Right lung (tissue), 10 donors: Measurements from ENCODE around the gene OR2T2. TPM values are rescaled to one million over a fixed set of nuclear protein-coding genes. Genes with fewer than 3 reads are reported as not detected.
A peak's percentile ranks its signal among the peaks of the same experiment; 100 is the strongest.
"Not testable (repeated sequence)": the region's sequence is repeated elsewhere in the genome, so short reads cannot be mapped to it uniquely, and the experiment has no call there.

Experiments
- DNase-seq, 2 donors: peaks; one replicate each; pipeline ENCODE4 v3.0.0-alpha.2; 2013
- long read RNA-seq, 8 donors: transcript quantifications; one replicate each; lab custom pipeline, GENCODE V29; 2026
- polyA plus RNA-seq, 5 donors: library from polyadenylated mRNA; unstranded; fragments of 120-200 nt; gene quantifications; one replicate each; pipeline versions ENCODE4 v1.2.1 to v1.2.3, GENCODE V29; 2013; ENCODE audit warnings: inconsistent platforms in 1 of 5, low replicate concordance in 1 of 5; ENCODE audit not compliant: insufficient read length in 5 of 5, insufficient read depth in 1 of 5

The OR2T2 gene, protein sequence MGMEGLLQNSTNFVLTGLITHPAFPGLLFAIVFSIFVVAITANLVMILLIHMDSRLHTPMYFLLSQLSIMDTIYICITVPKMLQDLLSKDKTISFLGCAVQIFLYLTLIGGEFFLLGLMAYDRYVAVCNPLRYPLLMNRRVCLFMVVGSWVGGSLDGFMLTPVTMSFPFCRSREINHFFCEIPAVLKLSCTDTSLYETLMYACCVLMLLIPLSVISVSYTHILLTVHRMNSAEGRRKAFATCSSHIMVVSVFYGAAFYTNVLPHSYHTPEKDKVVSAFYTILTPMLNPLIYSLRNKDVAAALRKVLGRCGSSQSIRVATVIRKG
- not detected for polyA plus RNA-seq
- long read RNA-seq, donor 1 = 0 reads
- long read RNA-seq, donor 2 = 0 reads
- long read RNA-seq, donor 3 = 0 reads
- long read RNA-seq, donor 4 = 0 reads
- long read RNA-seq, donor 5 = 0 reads
- long read RNA-seq, donor 6 = 0 reads
- long read RNA-seq, donor 7 = 0 reads
- long read RNA-seq, donor 8 = 0 reads

DNA sequence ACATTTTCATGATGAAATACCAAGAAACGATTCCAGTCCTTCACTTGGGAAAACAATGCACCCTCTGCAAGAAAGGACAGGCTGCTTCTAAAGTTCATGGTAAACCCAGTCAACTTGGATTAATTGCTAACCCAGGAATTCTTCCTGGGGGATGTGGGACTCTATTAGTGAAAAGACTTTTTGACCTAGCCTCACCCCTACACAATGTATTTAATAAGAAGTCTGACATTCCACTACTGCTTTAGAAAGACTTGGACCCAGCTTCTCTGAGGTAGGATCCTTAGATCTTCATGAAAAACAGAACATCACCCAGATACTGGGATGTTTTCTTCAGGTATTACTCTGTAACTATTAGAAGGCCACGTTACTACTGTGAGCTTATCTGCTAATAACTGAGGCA, at the start of gene OR2T2:
TSS of gene OR2T2 (plus strand) at position 239 of the 400 bp plus-strand sequence. CDS start 7,161 bp downstream, outside the sequence.
- not testable (repeated sequence) for DNase-seq

GRCh38 chr1:248402748-248403147, 42.7 kb upstream of the OR2T2 start, which contains the start of gene OR2T1:
TSS of gene OR2T1 (plus strand) at chr1:248403048. CDS start at chr1:248406148, 3,100 bp downstream.
- no peak for DNase-seq

DNA sequence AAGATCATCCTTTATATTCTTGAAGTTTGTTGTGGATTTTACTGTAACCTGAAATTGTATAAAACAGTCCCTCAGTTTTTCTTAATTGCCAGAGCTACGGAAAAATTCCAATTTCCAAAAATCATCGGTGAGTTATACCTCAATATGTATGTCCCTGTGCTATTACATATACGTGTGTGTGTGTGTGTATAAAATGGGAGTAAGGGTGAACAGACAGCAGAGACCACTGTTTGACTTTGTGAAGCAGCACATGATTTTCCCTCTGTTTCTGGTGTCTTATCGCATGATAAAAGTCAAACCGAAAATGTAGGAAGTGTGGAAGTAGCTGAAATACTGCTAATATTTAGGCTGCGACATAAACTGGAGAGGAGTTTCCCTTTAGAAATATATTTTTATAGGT, 41.4 kb upstream of the OR2T2 start:
- DNase-seq = peak; percentile 1 to 5

DNA sequence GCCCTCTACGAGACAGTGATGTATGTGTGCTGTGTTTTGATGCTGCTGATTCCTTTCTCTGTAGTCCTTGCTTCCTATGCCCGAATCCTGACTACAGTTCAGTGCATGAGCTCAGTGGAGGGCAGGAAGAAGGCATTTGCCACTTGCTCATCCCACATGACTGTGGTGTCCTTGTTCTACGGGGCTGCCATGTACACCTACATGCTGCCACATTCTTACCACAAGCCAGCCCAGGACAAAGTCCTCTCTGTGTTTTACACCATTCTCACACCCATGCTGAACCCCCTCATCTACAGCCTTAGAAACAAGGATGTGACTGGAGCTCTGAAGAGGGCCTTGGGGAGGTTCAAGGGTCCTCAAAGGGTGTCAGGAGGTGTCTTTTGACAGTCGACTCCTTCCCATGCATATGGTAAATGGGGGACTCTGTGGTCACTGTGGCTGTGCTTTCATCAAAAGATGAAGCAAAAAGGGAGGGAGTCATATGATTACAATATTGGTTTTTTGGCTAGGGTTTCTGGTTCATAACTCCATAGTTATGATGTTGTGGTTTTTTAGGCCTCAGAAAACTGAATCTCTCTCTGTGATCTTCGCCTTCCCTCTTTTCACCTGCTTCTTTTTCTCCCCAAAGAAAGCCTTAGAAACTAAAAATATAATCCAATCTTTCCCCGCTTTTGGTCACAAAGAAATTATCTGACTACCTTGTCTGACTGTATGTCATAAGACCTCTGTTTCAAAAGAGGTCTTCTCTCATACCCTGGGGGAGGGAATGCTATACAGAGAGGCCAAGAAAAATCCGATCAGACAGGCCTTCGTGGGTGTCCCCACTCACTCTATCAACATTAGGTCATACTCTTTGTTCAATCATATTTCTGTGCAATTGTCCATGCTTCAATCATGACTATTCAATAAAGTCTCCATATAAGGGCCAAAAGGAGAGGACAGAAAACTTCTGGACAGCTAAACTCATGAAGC, 38.4 kb upstream of the OR2T2 start:
- DNase-seq = no peak

GRCh38 chr1:248416226-248416625, 29.2 kb upstream of the OR2T2 start:
- DNase-seq = no peak

GRCh38 chr1:248417854-248418253, 27.6 kb upstream of the OR2T2 start:
- no peak for DNase-seq

DNA sequence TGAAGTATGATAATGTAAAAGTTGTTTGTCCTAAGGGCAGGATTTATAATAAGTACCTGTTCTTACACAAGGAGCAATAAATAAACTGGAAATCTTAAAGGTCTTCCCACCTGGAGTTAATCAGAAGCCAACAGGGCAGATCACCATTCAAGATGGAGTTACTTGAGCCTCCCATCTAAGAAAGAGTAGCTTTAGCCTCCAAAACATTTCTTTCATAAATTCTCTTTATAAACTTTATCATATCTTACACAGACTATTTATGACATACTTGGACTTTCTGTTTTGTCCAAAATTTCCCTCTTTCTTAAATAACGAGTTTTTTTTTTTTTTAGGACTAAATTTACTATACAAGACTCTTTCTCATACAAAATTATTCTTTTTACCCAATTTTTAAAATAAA, 24.1 kb upstream of the OR2T2 start:
- DNase-seq = no peak

GRCh38 chr1:248427526-248428191, 17.8 kb upstream of the OR2T2 start:
- not testable (repeated sequence) for DNase-seq

DNA sequence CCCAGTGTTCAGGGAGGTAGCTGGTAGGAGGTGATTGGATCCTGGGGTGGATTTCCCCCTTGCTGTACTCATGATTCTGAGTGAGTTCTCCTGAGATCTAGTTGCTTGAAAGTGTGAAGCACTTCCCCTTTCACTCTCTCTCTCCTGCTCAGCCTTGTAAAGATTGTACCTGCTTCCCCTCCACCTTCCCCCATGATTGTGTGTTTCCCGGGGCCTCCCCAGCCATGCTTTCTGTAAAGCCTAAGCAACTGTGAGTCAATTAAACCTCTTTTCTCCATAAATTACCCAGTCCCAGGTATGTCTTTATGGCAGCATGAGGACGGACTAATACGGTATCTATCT, 17.3 kb upstream of the OR2T2 start:
- not testable (repeated sequence) for DNase-seq

- not testable (repeated sequence) for DNase-seq
Observed at GRCh38 chr1:248431683-248432082, 13.8 kb upstream of the OR2T2 start.

- not testable (repeated sequence) for DNase-seq
Observed at GRCh38 chr1:248432201-248432600, 13.2 kb upstream of the OR2T2 start.

- DNase-seq = not testable (repeated sequence)
Observed at GRCh38 chr1:248433811-248434415, 11.5 kb upstream of the OR2T2 start.

DNA sequence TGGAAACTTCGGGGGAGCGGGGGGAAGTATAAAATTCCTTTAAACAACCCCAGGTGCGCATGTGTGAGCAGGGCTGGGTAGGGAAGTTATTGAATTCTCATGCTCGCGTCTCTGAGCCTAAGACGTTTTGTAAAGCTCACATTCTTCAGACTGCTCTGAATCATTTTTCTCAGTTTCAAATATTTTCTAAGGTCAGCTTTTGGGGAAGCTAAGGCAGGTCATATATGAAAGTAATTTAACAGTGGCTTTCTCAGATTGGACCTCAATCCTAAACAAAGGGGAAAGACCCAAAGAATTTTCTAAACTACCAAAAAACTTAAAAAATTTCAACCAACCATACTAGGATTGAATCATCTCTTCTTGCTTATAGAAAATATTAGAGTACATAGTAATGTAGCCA, 10.5 kb upstream of the OR2T2 start:
- DNase-seq = not testable (repeated sequence)

GRCh38 chr1:248436303-248436702, 9.1 kb upstream of the OR2T2 start:
- not testable (repeated sequence) for DNase-seq

DNA sequence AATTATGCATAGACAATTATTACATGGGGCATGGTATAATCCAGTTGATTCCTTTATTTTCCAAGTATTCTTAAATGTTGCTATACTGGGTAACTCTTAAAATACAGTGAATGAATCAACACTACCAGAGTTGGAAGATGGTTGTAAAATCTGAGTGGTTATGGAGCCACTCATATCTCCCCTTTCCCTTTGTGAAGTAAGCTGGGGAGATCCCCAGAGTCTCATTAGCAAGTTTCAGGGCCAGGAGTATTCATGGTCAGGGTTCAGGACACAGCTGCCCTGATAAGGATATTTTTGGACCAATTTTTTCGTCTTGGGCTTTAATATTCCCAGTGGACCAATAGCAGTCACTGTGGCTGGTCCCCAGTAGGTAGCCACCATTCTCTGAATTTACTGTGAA, 6.8 kb upstream of the OR2T2 start:
- not testable (repeated sequence) for DNase-seq

- DNase-seq = not testable (repeated sequence)
Observed at GRCh38 chr1:248439283-248439682, 6.2 kb upstream of the OR2T2 start.

DNA sequence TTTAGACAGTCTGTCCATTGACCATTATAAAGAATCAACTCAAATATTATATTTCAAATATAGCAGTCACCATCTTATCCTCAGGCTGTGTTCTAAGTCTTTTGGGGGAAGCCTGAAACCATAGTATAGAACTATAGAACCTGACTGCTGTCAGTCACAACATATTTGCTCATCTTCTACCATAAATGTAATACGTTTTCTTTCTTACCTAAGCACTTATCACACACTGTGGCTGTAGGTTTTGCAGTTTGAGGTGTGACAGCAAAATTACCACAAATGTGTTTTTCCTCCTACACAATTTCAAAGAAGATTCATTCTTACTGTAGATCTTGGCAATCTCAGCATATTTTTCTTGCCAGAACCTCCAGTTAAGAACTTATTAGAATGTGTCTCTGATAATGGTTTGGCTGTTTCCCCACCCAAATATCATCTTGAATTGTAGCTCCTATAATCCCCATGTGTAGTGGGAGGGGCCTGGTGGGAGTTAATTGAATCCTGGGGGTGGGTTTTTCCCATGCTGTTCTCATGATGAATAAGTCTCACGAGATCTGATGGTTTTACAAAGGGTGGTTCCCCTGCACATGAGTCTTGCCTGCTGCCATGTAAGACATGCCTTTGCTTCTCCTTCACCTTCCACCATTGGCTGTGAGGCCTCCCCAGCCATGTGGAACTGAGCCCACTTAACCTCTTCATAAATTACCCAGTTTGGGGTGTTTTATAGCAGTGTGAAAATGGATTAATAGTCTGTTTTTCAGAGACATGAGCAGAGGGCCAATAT, 2.7 kb upstream of the OR2T2 start:
- DNase-seq = not testable (repeated sequence)

DNA sequence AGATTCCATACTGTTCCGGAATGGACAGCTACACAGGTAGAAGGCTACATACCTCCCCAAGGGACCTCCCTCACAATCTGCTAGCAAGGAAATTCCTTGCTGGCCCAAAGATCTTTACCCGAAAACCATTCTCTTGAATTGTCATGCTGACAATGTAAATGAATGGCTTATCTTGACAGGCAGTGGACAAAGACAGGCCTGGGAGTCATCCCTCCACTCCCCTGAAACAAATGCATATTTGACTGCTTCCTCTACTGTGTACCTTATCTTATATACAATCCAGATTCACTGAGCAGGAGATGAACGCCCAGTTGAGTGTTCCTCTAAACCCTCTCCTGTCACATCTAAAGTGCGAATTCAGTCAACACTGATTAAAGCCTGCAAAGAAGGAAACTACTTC, 834 bp upstream of the OR2T2 start:
- not testable (repeated sequence) for DNase-seq

DNA sequence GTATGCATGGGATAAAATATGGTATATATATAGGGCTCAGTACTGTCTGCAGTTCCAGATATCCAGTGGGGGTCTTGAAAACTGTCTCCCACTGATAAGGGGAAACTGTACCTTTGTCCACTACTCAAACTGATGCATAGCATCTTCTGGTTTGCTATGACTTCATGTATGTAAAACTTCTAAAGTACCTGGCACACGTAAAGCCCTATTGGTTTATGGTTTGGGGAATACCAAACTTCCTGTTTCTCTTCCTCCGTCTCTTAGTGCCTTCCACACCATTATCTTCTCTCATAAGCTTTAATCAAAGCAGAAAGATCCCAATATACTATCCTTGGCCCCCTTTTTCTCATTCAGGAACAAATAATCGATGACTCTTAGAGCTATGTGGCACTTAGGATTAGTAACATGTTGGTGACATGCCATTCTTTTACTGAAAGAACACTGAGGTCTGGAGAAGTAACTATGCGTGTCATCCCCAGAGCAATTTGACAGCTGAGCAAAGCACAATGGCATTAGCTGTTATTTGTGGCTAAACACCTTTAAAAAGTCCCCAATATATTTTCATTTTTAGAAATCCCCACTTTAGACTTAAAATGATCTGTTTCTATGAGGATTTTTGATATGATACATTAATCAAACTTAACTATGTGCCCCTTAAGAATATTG, 3.1 kb downstream of the OR2T2 start:
- DNase-seq = not testable (repeated sequence)
